ENCODE data around the gene BYSL. TPM values are rescaled to one million over a fixed set of nuclear protein-coding genes. Genes with fewer than 3 reads are reported as not detected.

The BYSL gene
- total and polyA plus RNA-seq, 2 donors (not counting 3 experiments of a cell fraction or from before 2014, with no cell fraction given): 33.1 to 41.8 TPM

- H3K27ac ChIP-seq (ENCODE audit: insufficient read depth, low read depth, low read length): no peak overlapping the region
Observed at GRCh38 chr6:41885930-41886329, 35.4 kb upstream of the BYSL start.

More at GRCh38 chr6:41885930-41886329, 35.4 kb upstream of the BYSL start:
- Histone ChIP-seq H3K4me3 (replicated peaks in 1 of 3; ENCODE audit: insufficient read depth in 1 of 3, low read depth in 1 of 3, low read length in 3 of 3) (no peak overlapping the region), H4K20me1 (replicated peaks; ENCODE audit: control insufficient read depth, extremely low read depth, insufficient read depth, low read length) (no peaks in the 10 kb centered on the region), H3K4me1 (ENCODE audit: control insufficient read depth, extremely low read depth, insufficient read depth, low read length) (no peaks in the 10 kb centered on the region), H3K36me3 (ENCODE audit: control insufficient read depth in 2 of 2, extremely low read depth in 1 of 2, insufficient read depth in 2 of 2, low read length in 2 of 2) (no peaks in the 10 kb centered on the region), H3K9me3 (replicated peaks; ENCODE audit: control insufficient read depth, insufficient read depth, low read length) (no peaks in the 10 kb centered on the region), H3K9ac (replicated peaks; ENCODE audit: extremely low read depth, insufficient read depth, low read length) (no peak overlapping the region), H3K27me3 (ENCODE audit: control insufficient read depth in 2 of 2, insufficient read depth in 2 of 2, low read length in 2 of 2) (no peaks in the 10 kb centered on the region), H2AFZ (ENCODE audit: low read depth, low read length) (no peak overlapping the region), H3K9me1 (replicated peaks; ENCODE audit: control insufficient read depth, extremely low read depth, insufficient read depth, low read length) (no peaks in the 10 kb centered on the region), H3K79me2 (ENCODE audit: control insufficient read depth, insufficient read depth, low read length) (no peaks in the 10 kb centered on the region), H3K4me2 (ENCODE audit: insufficient read depth, low read length) (no peak overlapping the region)
- DNase-seq (ENCODE audit: low read depth, low spot score) (no peak), FAIRE-seq (no peak)
- intact Hi-C loops (cut with micrococcal nuclease) (no loop called here), dilution Hi-C loops (cut with MboI; ENCODE audit: extremely low pct_ligation_motif_present, low sequenced_read_pairs) (no loop called here)
- no TSS peak for BruUV-seq (replicated peaks)
- ChIA-PET CTCF (interaction anchor here (1.5 kb wide), 2 partner anchors 12 to 14 kb away, joined by 4 read pairs; no protein-coding TSS in a partner anchor), POLR2A (no interaction called here)
- no peak for TF ChIP-seq JUN (IDR thresholded peaks at IDR 0.05; ENCODE audit: borderline replicate concordance, insufficient read depth, insufficient read length, low read depth)
- TF ChIP-seq MYC (IDR thresholded peaks at IDR 0.05; ENCODE audit: low read depth, low read length): no peak
- TF ChIP-seq EZH2 (IDR thresholded peaks at IDR 0.05; ENCODE audit: borderline replicate concordance, low read depth, low read length, severe bottlenecking): no peak
- TF ChIP-seq CTCF (IDR thresholded peaks at IDR 0.05; ENCODE audit: extremely low read depth in 1 of 2, insufficient read depth in 1 of 2, low read depth in 1 of 2, low read length in 2 of 2): no peak
- no peak for TF ChIP-seq GATA2 (IDR thresholded peaks at IDR 0.05; ENCODE audit: insufficient read depth, insufficient read length, low read depth, low read length)
- TF ChIP-seq MAX (IDR thresholded peaks at IDR 0.05; ENCODE audit: insufficient read depth, insufficient read length): no peak
- no peak for TF ChIP-seq POLR2A (IDR thresholded peaks at IDR 0.05; ENCODE audit: low read depth, low read length)

Data from endothelial cell of umbilical vein (primary cell).